CD4-positive, alpha-beta memory T cell (primary cell): ENCODE measurements around the gene NUMB. TPM values are rescaled to one million over a fixed set of nuclear protein-coding genes. Genes with fewer than 3 reads are reported as not detected.
"Not testable (repeated sequence)": the region's sequence is repeated elsewhere in the genome, so short reads cannot be mapped to it uniquely, and the experiment has no call there.

Source experiments
- CTCF ChIA-PET: fragments of 350-600 bp; sonication (Branson Sonifier 250); formaldehyde crosslinking; loops from one replicate; lab custom pipeline; 2021; ENCODE audit warnings: inconsistent platforms; ENCODE audit not compliant: partially characterized antibody; lab: Charles Lee
- POLR2A ChIA-PET: fragments of 350-600 bp; sonication (Branson Sonifier 250); formaldehyde crosslinking; loops from one replicate; lab custom pipeline; 2021; ENCODE audit not compliant: partially characterized antibody; lab: Charles Lee
- DNase-seq, 5 donors: peaks; one replicate each; pipeline versions ENCODE4 v3.0.0 to v3.0.0-alpha.2; 2020 to 2022; ENCODE audit warnings: mixed read lengths in 1 of 5
- H3K27ac ChIP-seq: one replicate; pipeline ENCODE4 v1.7.0; 2013; ENCODE audit warnings: low read depth, low read length
- H3K27me3 ChIP-seq: 2 replicates; pipeline ENCODE4 v1.7.0; 2013; ENCODE audit warnings: mild to moderate bottlenecking, low read length, moderate library complexity; ENCODE audit not compliant: insufficient read depth
- H3K36me3 ChIP-seq: 2 replicates; pipeline ENCODE4 v1.7.0; 2013; ENCODE audit warnings: mild to moderate bottlenecking, low read length, moderate library complexity; ENCODE audit not compliant: insufficient read depth
- H3K4me1 ChIP-seq: 2 replicates; pipeline ENCODE4 v1.7.0; 2013; ENCODE audit warnings: mild to moderate bottlenecking, low read length, moderate library complexity; ENCODE audit not compliant: insufficient read depth
- H3K4me3 ChIP-seq, 2 donors: one replicate each; pipeline ENCODE4 v1.7.0; 2013; ENCODE audit warnings: low read length in 2 of 2, mild to moderate bottlenecking in 1 of 2
- H3K9me3 ChIP-seq, 2 donors: one replicate each; pipeline ENCODE4 v1.7.0; 2013; ENCODE audit warnings: low read length in 2 of 2, control low read depth in 1 of 2; ENCODE audit not compliant: control insufficient read depth in 1 of 2
- H3K27ac Mint-ChIP-seq, 7 donors: one replicate each; pipeline ENCODE4 v1.8.0; 2020 to 2021; ENCODE audit warnings: mixed read lengths in 7 of 7, mild to moderate bottlenecking in 6 of 7, inconsistent platforms in 3 of 7, moderate library complexity in 3 of 7
- H3K27me3 Mint-ChIP-seq, 2 donors: one replicate each; pipeline ENCODE4 v1.8.0; 2020 to 2021; ENCODE audit warnings: mixed read lengths in 2 of 2
- H3K36me3 Mint-ChIP-seq, 2 donors: one replicate each; pipeline ENCODE4 v1.8.0; 2020 to 2021; ENCODE audit warnings: mixed read lengths in 2 of 2, inconsistent platforms in 1 of 2, mild to moderate bottlenecking in 1 of 2
- H3K4me1 Mint-ChIP-seq, 4 donors: one replicate each; pipeline ENCODE4 v1.8.0; 2020 to 2021; ENCODE audit warnings: mixed read lengths in 4 of 4, mild to moderate bottlenecking in 1 of 4
- H3K4me3 Mint-ChIP-seq, 8 donors: one replicate each; pipeline ENCODE4 v1.8.0; 2020 to 2021; ENCODE audit warnings: mixed read lengths in 8 of 8, mild to moderate bottlenecking in 7 of 8, moderate library complexity in 6 of 8, inconsistent platforms in 3 of 8
- H3K9me3 Mint-ChIP-seq, 8 donors: one replicate each; pipeline ENCODE4 v1.8.0; 2020 to 2021; ENCODE audit warnings: mixed read lengths in 8 of 8, mild to moderate bottlenecking in 5 of 8, inconsistent platforms in 3 of 8, moderate library complexity in 1 of 8
- intact Hi-C: fragments of 100-400 bp; cut with micrococcal nuclease; formaldehyde crosslinking; loops from one replicate; pipeline ENCODE4 v1.15.1; 2023
- polyA plus RNA-seq, 2 donors: library from polyadenylated mRNA; unstranded; fragments of 300-500 nt; fragmentation: Illumina TruSeq; gene quantifications; one replicate each; pipeline ENCODE4 v1.2.3, GENCODE V29; 2021
- total RNA-seq, 2 experiments: library from RNA; stranded (reverse); gene quantifications; one replicate each; pipeline ENCODE4 v1.2.3, GENCODE V29; 2021

Gene NUMB
- total and polyA plus RNA-seq, 4 experiments from 2014 or later: 31.1 to 47.3 (median 45.7) TPM

- H3K27ac Mint-ChIP-seq: peak overlapping the region in 1 of 7 donors; percentile 36
- Histone ChIP-seq H3K27me3 (no peaks in the 10 kb centered on the region), H3K4me1 (no peaks in the 10 kb centered on the region), H3K27ac (no peak overlapping the region), H3K4me3 (no peak overlapping the region), H3K9me3 (no peaks in the 10 kb centered on the region), H3K36me3 (no peaks in the 10 kb centered on the region)
- peaks cover 14 to 28% (median 24%) of the 10 kb centered on the region in 4 donors for H3K4me1 Mint-ChIP-seq
- no peaks in the 10 kb centered on the region for H3K27me3 Mint-ChIP-seq
- ChIA-PET POLR2A (no interaction called here), CTCF (no interaction called here)
- H3K4me3 Mint-ChIP-seq: no peak overlapping the region
- DNase-seq: no peak
- no peaks in the 10 kb centered on the region for H3K9me3 Mint-ChIP-seq
- intact Hi-C loops: no loop called here
- peaks cover 7 to 8% of the 10 kb centered on the region in 2 donors for H3K36me3 Mint-ChIP-seq
Observed at GRCh38 chr14:73426877-73427276, 31.5 kb downstream of the NUMB start.

GRCh38 chr14:73424453-73424852, 33.9 kb downstream of the NUMB start:
- H3K27ac Mint-ChIP-seq: no peak overlapping the region
- no peak overlapping the region for H3K4me3 ChIP-seq
- peaks cover 17% of the 10 kb centered on the region in 2 donors for H3K36me3 Mint-ChIP-seq
- no peak for DNase-seq
- no peak overlapping the region for H3K4me3 Mint-ChIP-seq
- ChIA-PET POLR2A (no interaction called here), CTCF (no interaction called here)
- H3K27ac ChIP-seq: no peak overlapping the region
- H3K9me3 Mint-ChIP-seq: no peaks in the 10 kb centered on the region
- peaks cover 14 to 29% (median 23%) of the 10 kb centered on the region in 4 donors for H3K4me1 Mint-ChIP-seq
- H3K27me3 ChIP-seq: no peaks in the 10 kb centered on the region
- no peaks in the 10 kb centered on the region for H3K9me3 ChIP-seq
- no peaks in the 10 kb centered on the region for H3K36me3 ChIP-seq
- intact Hi-C loops: no loop called here
- no peaks in the 10 kb centered on the region for H3K27me3 Mint-ChIP-seq
- no peaks in the 10 kb centered on the region for H3K4me1 ChIP-seq

DNA sequence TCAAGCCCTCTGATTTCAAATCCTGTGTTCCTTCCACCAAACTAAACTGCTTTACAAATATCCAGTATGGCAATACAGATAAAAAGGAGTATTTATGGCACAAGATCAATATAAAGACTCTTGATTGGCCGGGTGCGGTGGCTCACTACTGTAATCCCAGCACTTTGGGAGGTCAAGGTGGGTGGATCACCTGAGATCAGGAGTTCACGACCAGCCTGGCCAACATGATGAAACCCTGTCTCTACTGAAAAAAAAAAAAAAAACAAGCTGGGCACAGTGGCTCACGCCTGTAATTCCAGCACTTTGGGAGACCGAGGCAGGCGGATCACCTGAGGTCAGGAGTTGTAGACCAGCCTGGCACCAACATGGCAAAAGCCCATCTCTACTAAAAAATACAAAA, 35.3 kb downstream of the NUMB start:
- H3K4me3 ChIP-seq, H3K27me3 Mint-ChIP-seq, H3K9me3 ChIP-seq, H3K4me1 ChIP-seq, H3K27me3 ChIP-seq, H3K36me3 ChIP-seq, H3K9me3 Mint-ChIP-seq, H3K4me3 Mint-ChIP-seq, intact Hi-C loops, POLR2A ChIA-PET, DNase-seq, H3K27ac ChIP-seq: not testable (repeated sequence)
- peaks cover 17 to 18% of the 10 kb centered on the region in 2 donors for H3K36me3 Mint-ChIP-seq
- H3K4me1 Mint-ChIP-seq: peaks cover 10 to 23% (median 19%) of the 10 kb centered on the region in 4 donors
- CTCF ChIA-PET: interaction anchor here (0.8 kb wide), 1 partner anchor 210 kb away, joined by 4 read pairs; no protein-coding TSS in a partner anchor
- H3K27ac Mint-ChIP-seq: peak overlapping the region in 1 of 7 donors; percentile 18

- H3K4me3 Mint-ChIP-seq: peak overlapping the region in 1 of 8 donors; percentile 5
- Histone ChIP-seq H3K27ac (no peak overlapping the region), H3K9me3 (no peaks in the 10 kb centered on the region), H3K4me1 (no peaks in the 10 kb centered on the region), H3K27me3 (no peaks in the 10 kb centered on the region), H3K4me3 (no peak overlapping the region), H3K36me3 (no peaks in the 10 kb centered on the region)
- peak overlapping the region in 1 of 7 donors; percentile 58 for H3K27ac Mint-ChIP-seq
- ChIA-PET CTCF (no interaction called here), POLR2A (no interaction called here)
- peaks cover 17 to 19% of the 10 kb centered on the region in 2 donors for H3K36me3 Mint-ChIP-seq
- H3K27me3 Mint-ChIP-seq: no peaks in the 10 kb centered on the region
- no peaks in the 10 kb centered on the region for H3K9me3 Mint-ChIP-seq
- no peak for DNase-seq
- H3K4me1 Mint-ChIP-seq: peaks cover 10 to 20% (median 18%) of the 10 kb centered on the region in 4 donors
- intact Hi-C loops: no loop called here
Observed at GRCh38 chr14:73422515-73422914, 35.8 kb downstream of the NUMB start.

DNA sequence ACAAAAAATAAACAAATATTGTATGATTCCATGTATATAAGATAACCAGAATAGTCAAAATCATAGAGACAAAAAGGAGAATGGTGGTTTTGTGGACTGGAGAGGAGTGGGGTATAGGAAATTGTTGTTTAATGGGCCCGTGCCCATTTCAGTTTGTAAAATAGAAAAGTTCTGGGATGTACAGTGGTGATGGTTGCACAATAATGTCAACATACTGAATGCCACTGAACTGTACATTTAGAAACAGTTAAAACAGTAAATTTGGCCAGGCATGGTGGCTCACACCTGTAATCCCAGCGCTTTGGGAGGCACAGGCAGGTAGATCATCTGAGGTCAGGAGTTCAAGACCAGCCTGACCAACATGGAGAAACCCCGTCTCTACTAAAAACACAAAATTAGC, 40.1 kb downstream of the NUMB start:
- Histone ChIP-seq H3K27ac (no peak overlapping the region), H3K4me1 (no peaks in the 10 kb centered on the region), H3K4me3 (no peak overlapping the region), H3K27me3 (no peaks in the 10 kb centered on the region), H3K36me3 (no peaks in the 10 kb centered on the region), H3K9me3 (no peaks in the 10 kb centered on the region)
- intact Hi-C loops: no loop called here
- peaks cover 18 to 20% of the 10 kb centered on the region in 2 donors for H3K36me3 Mint-ChIP-seq
- DNase-seq: no peak
- H3K27me3 Mint-ChIP-seq: no peaks in the 10 kb centered on the region
- CTCF ChIA-PET: no interaction called here
- H3K27ac Mint-ChIP-seq: no peak overlapping the region
- no peaks in the 10 kb centered on the region for H3K9me3 Mint-ChIP-seq
- H3K4me1 Mint-ChIP-seq: peaks cover 0 to 11% (median 9%) of the 10 kb centered on the region in 4 donors
- no peak overlapping the region for H3K4me3 Mint-ChIP-seq
- POLR2A ChIA-PET: no interaction called here

GRCh38 chr14:73406248-73406647, 52.1 kb downstream of the NUMB start:
- H3K36me3 ChIP-seq, H3K27me3 Mint-ChIP-seq, intact Hi-C loops, H3K4me1 ChIP-seq, CTCF ChIA-PET, H3K27ac ChIP-seq, H3K27ac Mint-ChIP-seq, H3K4me3 ChIP-seq, DNase-seq, H3K27me3 ChIP-seq, H3K9me3 Mint-ChIP-seq, H3K4me3 Mint-ChIP-seq, H3K9me3 ChIP-seq, POLR2A ChIA-PET: not testable (repeated sequence)
- Mint-ChIP-seq H3K36me3 (peaks cover 19 to 38% of the 10 kb centered on the region in 2 donors), H3K4me1 (peaks cover 3 to 12% (median 5%) of the 10 kb centered on the region in 4 donors)

DNA sequence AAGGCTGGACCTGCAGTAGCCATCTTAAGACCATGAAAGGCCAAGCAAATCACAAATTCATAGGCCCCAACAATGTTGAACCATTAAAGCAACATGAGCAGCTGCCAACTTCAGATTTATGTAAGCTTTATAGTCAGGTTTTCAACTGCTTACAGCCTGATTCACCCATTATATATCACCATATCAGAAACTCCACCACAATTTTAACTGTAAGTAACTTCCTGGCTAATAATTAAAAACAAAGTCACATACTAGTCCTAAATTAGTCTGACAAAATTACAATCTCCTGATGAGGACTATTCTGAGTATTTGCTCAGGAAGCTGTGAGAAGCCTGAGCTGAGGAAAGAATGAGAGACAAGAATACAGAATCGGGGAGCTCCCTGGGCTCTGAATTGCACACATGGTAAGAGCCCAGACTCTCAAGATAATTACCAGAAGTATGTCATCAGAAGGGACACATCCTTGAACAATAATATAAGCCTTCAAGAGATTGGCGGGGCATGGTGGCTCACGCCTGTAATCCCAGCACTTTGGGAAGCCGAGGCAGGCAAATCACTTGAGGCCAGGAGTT, 55.1 kb downstream of the NUMB start:
- Mint-ChIP-seq H3K36me3 (peaks cover 10 to 21% of the 10 kb centered on the region in 2 donors), H3K9me3 (no peaks in the 10 kb centered on the region), H3K4me3 (no peak overlapping the region), H3K4me1 (peaks cover 4 to 19% (median 8%) of the 10 kb centered on the region in 4 donors), H3K27me3 (no peaks in the 10 kb centered on the region), H3K27ac (peak overlapping the region in 2 of 7 donors; percentile 27 to 48)
- H3K4me3 ChIP-seq: no peak overlapping the region
- no peak for DNase-seq
- ChIA-PET CTCF (no interaction called here), POLR2A (no interaction called here)
- no peaks in the 10 kb centered on the region for H3K27me3 ChIP-seq
- no peaks in the 10 kb centered on the region for H3K9me3 ChIP-seq
- intact Hi-C loops: no loop called here
- no peak overlapping the region for H3K27ac ChIP-seq
- H3K4me1 ChIP-seq: no peaks in the 10 kb centered on the region
- H3K36me3 ChIP-seq: no peaks in the 10 kb centered on the region
